Adrenal gland (tissue), 19 donors: Measurements from ENCODE around the gene KCTD11. TPM values are rescaled to one million over a fixed set of nuclear protein-coding genes. Genes with fewer than 3 reads are reported as not detected.

ENCODE experiments used
- DNase-seq, 7 donors: peaks; one replicate each; pipeline ENCODE4 v3.0.0-alpha.2; 2019 to 2020
- H3K27ac ChIP-seq, 5 donors: fragments of 200-600 bp; sonication (generic) in 4 of 5; 1 replicate in 3 of 5; 2 replicates in 2 of 5; pipeline versions ENCODE4 v1.5.1 to v1.8.0; 2016 to 2020; ENCODE audit warnings: mild to moderate bottlenecking in 1 of 5
- H3K27me3 ChIP-seq: fragments of 200-600 bp; 2 replicates; pipeline ENCODE4 v1.8.0; 2021
- H3K36me3 ChIP-seq, 2 donors: fragments of 200-600 bp; replicated peaks in 1 of 2; 1 replicate in 1 of 2; 2 replicates in 1 of 2; pipeline versions ENCODE4 v1.5.1 to v1.8.0; 2018 to 2022
- H3K4me1 ChIP-seq, 2 donors: fragments of 200-600 bp; replicated peaks in 1 of 2; 1 replicate in 1 of 2; 2 replicates in 1 of 2; pipeline versions ENCODE4 v1.5.1 to v1.8.0; 2018 to 2021
- H3K4me3 ChIP-seq, 4 donors: fragments of 200-600 bp; sonication (generic) in 3 of 4; one replicate each; pipeline ENCODE4 v1.5.1; 2016 to 2018
- H3K9me3 ChIP-seq, 3 donors: fragments of 200-600 bp; sonication (generic) in 1 of 3; replicated peaks in 1 of 3; 1 replicate in 2 of 3; 2 replicates in 1 of 3; pipeline versions ENCODE4 v1.5.1 to v1.8.0; 2016 to 2021
- POLR2A ChIP-seq, 2 donors: fragments of 450-650 bp; IDR thresholded peaks; one replicate each; pipeline ENCODE4 v1.6.1; 2017; ENCODE audit warnings: antibody characterized with exemption in 2 of 2, mild to moderate bottlenecking in 2 of 2, moderate library complexity in 1 of 2
- WGBS, 4 donors: extraction: QIAGEN DNeasy Blood & Tissue Kit in 2 of 4; methylation state at CpG; one replicate each; pipeline versions ENCODE4 v1.1.5 to v1.1.7; 2013 to 2017; 5-methylcytosine and 5-hydroxymethylcytosine counted together
- intact Hi-C, 2 donors: fragments of 100-400 bp; cut with DNase I; formaldehyde crosslinking; loops; one replicate each; pipeline versions ENCODE4 v1.14.1 to v1.15.0; 2022 to 2023
- long read RNA-seq, 10 donors: library from polyadenylated mRNA in 3 of 10; unstranded in 2 of 10; stranded (forward) in 1 of 10; transcript quantifications; one replicate each; pipeline ENCODE4 v2.0.0 and lab custom pipeline, GENCODE V29; 2021 to 2026
- polyA plus RNA-seq, 3 donors: library from polyadenylated mRNA; stranded (reverse); fragments of 200-250 nt in 2 of 3; fragments of 350-450 nt in 1 of 3; fragmentation: Illumina TruSeq in 1 of 3; extraction: RNeasy Lipid Tissue Mini Kit (QIAGEN cat#74804) in 1 of 3; gene quantifications; one replicate each; pipeline ENCODE4 v1.2.3, GENCODE V29; 2013 to 2014
- total RNA-seq, 9 donors: library from RNA; depleted of rRNA in 4 of 9; stranded (reverse); fragments of >200 nt in 4 of 9; fragments of 120-200 nt in 1 of 9; fragmentation: NEBNext Ultra II Directional in 1 of 9; extraction: Animal tissue kit (Norgen Biotek cat#: 25700) in 1 of 9; gene quantifications; one replicate each; pipeline versions ENCODE4 v1.1.0 to v1.2.4, GENCODE V29; 2013 to 2023
- TF ChIP-seq, protein P1 (sequence below), 6 experiments: fragments of 450-650 bp in 4 of 6; fragments of 200-600 bp in 2 of 6; sonication (generic) in 1 of 6; IDR thresholded peaks; 1 replicate in 5 of 6; 2 replicates in 1 of 6; pipeline versions ENCODE4 v1.5.1 to v1.8.0; 2016 to 2021; ENCODE audit warnings: antibody characterized with exemption in 6 of 6, mild to moderate bottlenecking in 2 of 6, moderate library complexity in 1 of 6
- donor health status: healthy with polysubstance abuse.
- donor health status: Bipolar disorder and iron deficiency.
- donor health status: DM: yes; HTN: yes; CAD: no.
- donor health status: DM: no; HTN: no; CAD: no.
- donor health status: DM: no; HTN: no; CAD: no.
- donor health status: DM: yes; HTN: yes; CAD: no.

KCTD11 gene
- 10 to 100 TPM in 6 of 9 donors, 1 to 10 TPM in 3; 6.8 to 13.8 (median 11.5) TPM for total RNA-seq
- 1 to 10 TPM; 5.2 to 10.0 (median 7.1) TPM for polyA plus RNA-seq
- long read RNA-seq, donor 1, transcript KCTD11-201 (1 exons, 2,783 nt) = major isoform, 12 of 14 reads
- long read RNA-seq, donor 1, partial matches to known transcripts = 0 of 14 reads
- long read RNA-seq, donor 1, other reads (novel, unspliced or antisense) = 0 of 14 reads
- long read RNA-seq, donor 2, transcript KCTD11-201 (1 exons, 2,783 nt) = major isoform, 16 of 17 reads
- long read RNA-seq, donor 2, partial matches to known transcripts = 0 of 17 reads
- long read RNA-seq, donor 2, other reads (novel, unspliced or antisense) = 0 of 17 reads
- long read RNA-seq, donor 3, transcript KCTD11-201 (1 exons, 2,783 nt) = major isoform, 10 of 11 reads
- long read RNA-seq, donor 3, partial matches to known transcripts = 0 of 11 reads
- long read RNA-seq, donor 3, other reads (novel, unspliced or antisense) = 0 of 11 reads
- long read RNA-seq, donor 4, partial matches to known transcripts = 0 of 3 reads
- long read RNA-seq, donor 4, other reads (novel, unspliced or antisense) = 0 of 3 reads
- long read RNA-seq, donor 5, transcript KCTD11-201 (1 exons, 2,783 nt) = major isoform, 29 of 45 reads
- long read RNA-seq, donor 5, transcript KCTD11-202 (1 exons, 3,051 nt) = minor isoform, 16 of 45 reads
- long read RNA-seq, donor 5, partial matches to known transcripts = 0 of 45 reads
- long read RNA-seq, donor 5, other reads (novel, unspliced or antisense) = 0 of 45 reads
- long read RNA-seq, donor 6, partial matches to known transcripts = 0 of 2 reads
- long read RNA-seq, donor 6, other reads (novel, unspliced or antisense) = 0 of 2 reads
- long read RNA-seq, donor 7, transcript KCTD11-201 (1 exons, 2,783 nt) = major isoform, 9 of 10 reads
- long read RNA-seq, donor 7, partial matches to known transcripts = 0 of 10 reads
- long read RNA-seq, donor 7, other reads (novel, unspliced or antisense) = 0 of 10 reads
- long read RNA-seq, donor 8, transcript KCTD11-201 (1 exons, 2,783 nt) = major isoform, 15 of 17 reads
- long read RNA-seq, donor 8, partial matches to known transcripts = 0 of 17 reads
- long read RNA-seq, donor 8, other reads (novel, unspliced or antisense) = 0 of 17 reads
- long read RNA-seq, donor 9, transcript KCTD11-202 (1 exons, 3,051 nt) = minor isoform, 5 of 13 reads
- long read RNA-seq, donor 9, transcript KCTD11-201 (1 exons, 2,783 nt) = major isoform, 8 of 13 reads
- long read RNA-seq, donor 9, partial matches to known transcripts = 0 of 13 reads
- long read RNA-seq, donor 9, other reads (novel, unspliced or antisense) = 0 of 13 reads
- long read RNA-seq, donor 10, transcript KCTD11-201 (1 exons, 2,783 nt) = major isoform, 15 of 15 reads
- long read RNA-seq, donor 10, partial matches to known transcripts = 0 of 15 reads
- long read RNA-seq, donor 10, other reads (novel, unspliced or antisense) = 0 of 15 reads

DNA sequence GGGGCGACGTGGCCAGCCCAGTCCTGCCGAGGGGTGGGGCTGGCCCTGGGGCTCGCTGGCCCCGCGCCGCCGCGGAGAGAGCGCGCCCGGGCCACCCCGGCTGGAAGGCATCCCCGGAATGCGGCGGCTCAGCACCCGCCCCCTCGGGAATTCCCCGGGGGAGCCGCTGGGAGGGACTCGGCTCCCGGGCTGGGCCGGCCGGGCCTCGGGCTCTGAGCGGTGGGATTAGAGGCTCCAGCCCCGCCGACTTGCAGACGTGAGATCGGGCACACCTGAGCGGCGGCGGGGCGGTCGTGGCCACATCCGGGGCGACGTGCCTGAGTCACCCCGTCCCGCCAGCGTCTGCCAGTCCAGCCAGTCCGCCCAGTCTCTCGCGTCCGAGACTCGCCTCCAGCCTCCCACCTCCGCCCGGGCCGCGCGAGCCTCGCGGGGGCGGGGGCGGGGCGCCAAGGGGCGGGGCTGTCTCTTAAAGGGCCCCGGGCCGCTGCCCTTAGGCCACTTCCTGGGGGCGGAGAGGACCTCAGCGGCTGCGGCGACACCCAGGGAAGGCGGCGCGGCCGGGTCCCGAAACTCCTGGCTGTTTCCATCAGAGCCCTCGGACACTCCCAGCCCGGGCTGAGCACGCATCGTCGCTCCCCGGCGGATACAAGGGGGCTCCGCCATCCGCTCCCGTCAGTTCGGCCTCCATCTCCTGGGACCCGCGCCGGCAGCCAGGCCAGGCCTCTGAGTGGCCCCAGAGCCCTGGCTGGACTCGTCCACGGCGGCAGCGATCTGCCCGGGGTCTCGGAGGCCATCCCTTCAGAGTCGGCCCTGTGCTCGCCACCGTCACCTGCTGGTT lies at the start of gene KCTD11:
KCTD11 (plus strand) TSS at position 498 of the 838 bp plus-strand sequence.
- peaks cover 21 to 39% of the 10 kb centered on the region in 2 donors for H3K4me1 ChIP-seq
- H3K4me3 ChIP-seq = peak within 1 kb of the TSS in 3 of 4 donors; percentile 47 to 78 (median 68)
- intact Hi-C loops = loop anchor here (10.0 kb wide), 2 partner anchors 203 to 213 kb away; partner anchors contain the start of genes SENP3 (in 1 of the 2) and TNFSF13 (in 1 of the 2)
- peak within 1 kb of the TSS; percentile 95 to 99 (median 98) for H3K27ac ChIP-seq
- H3K36me3 ChIP-seq = no peaks in the 10 kb centered on the region
- H3K9me3 ChIP-seq = no peaks in the 10 kb centered on the region
- WGBS, 4 donors = 0 to 2% (median 1%) methylated on average over 5 to 91 of the region's 91 CpGs
- peak; percentile 90 to 94 (median 92) for DNase-seq
- H3K27me3 ChIP-seq = no peaks in the 10 kb centered on the region
- peak in 1 of 2 donors; percentile 82 for TF ChIP-seq POLR2A (IDR thresholded peaks at IDR 0.05)
- TF ChIP-seq, protein P1, sequence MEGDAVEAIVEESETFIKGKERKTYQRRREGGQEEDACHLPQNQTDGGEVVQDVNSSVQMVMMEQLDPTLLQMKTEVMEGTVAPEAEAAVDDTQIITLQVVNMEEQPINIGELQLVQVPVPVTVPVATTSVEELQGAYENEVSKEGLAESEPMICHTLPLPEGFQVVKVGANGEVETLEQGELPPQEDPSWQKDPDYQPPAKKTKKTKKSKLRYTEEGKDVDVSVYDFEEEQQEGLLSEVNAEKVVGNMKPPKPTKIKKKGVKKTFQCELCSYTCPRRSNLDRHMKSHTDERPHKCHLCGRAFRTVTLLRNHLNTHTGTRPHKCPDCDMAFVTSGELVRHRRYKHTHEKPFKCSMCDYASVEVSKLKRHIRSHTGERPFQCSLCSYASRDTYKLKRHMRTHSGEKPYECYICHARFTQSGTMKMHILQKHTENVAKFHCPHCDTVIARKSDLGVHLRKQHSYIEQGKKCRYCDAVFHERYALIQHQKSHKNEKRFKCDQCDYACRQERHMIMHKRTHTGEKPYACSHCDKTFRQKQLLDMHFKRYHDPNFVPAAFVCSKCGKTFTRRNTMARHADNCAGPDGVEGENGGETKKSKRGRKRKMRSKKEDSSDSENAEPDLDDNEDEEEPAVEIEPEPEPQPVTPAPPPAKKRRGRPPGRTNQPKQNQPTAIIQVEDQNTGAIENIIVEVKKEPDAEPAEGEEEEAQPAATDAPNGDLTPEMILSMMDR (IDR thresholded peaks at IDR 0.05) = peak in 2 of 6 experiments; percentile 17 to 47

DNA sequence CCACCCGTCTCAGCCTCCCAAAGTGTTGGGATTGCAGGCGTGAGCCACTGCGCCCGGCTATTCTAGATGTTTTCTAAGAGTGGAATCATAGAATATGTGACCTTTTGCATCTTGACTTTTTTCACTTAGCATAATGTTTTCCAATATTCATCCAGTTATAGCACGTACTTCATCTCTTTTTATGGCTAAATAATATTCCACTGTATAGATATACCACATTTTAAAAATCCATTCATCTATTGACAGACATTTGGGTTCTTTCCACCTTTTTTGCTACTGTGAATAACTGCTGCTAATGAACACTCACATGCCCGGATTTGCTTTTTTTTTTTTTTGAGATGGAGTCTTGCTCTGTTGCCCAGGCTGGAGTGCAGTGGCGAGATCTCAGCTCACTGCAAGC lies 47.8 kb upstream of the KCTD11 start:
- intact Hi-C loops = loop anchor here in 1 of 2 donors (5.0 kb wide), 1 partner anchor 42 kb away; the partner anchor contains the start of gene CLDN7
- Histone ChIP-seq H3K27me3 (no peaks in the 10 kb centered on the region), H3K4me1 (peaks cover 3% of the 10 kb centered on the region in 2 donors), H3K27ac (no peak overlapping the region), H3K4me3 (no peak overlapping the region), H3K9me3 (no peaks in the 10 kb centered on the region), H3K36me3 (no peaks in the 10 kb centered on the region)
- no peak for DNase-seq
- no peak for TF ChIP-seq POLR2A (IDR thresholded peaks at IDR 0.05)
- TF ChIP-seq, protein P1 (IDR thresholded peaks at IDR 0.05) = no peak
- WGBS, 4 donors = 89 to 95% (median 93%) methylated on average over 7 of the region's 7 CpGs

DNA sequence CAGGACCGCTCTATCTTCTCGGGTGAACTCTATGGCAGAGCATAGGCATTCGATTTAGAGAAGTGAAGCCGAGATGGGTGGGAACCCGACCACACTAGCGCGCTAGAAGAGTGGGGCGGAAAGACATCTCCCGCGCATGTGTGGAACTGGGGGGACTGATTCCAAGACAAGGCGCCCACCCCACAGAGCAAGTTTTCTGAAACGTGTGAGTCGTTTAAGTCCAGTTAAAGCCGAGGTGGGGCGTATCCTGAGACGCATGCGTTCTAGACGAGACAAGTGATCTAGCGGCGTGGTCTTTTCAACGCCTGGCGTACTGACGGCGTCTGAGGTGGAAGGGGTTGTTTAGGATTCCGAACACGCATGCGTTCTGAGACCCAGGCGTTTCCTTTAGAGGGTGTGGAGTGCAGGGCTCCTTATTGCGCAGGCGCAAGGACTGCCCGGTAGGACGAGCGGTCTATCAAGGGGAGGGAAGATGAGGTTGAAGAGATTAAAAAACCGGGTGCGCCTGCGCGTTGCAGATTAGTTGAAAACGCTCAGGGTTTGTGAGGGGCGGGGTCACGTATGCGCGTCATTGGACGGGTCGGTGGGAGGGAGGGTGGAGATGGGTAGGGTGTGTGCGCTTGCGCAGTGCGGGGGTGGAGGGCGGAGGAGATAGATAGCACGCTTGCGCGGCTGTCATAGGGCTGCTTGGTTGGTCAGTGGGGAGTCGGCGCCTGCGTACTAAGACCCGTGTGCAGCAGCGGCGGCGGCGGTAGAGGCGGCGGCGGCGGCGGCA lies 44.9 kb upstream of the KCTD11 start, which contains the start of gene EIF5A:
EIF5A (plus strand) TSS at position 718 of the 775 bp plus-strand sequence. CDS start 2,008 bp downstream, outside the sequence.
- peaks cover 9 to 30% of the 10 kb centered on the region in 2 donors for H3K4me1 ChIP-seq
- H3K9me3 ChIP-seq = no peaks in the 10 kb centered on the region
- 0% methylated on average over 35 to 64 of the region's 64 CpGs for WGBS, 4 donors
- peak within 1 kb of the TSS; percentile 97 to 100 (median 99) for H3K27ac ChIP-seq
- H3K27me3 ChIP-seq = no peaks in the 10 kb centered on the region
- TF ChIP-seq, protein P1 (IDR thresholded peaks at IDR 0.05) = no peak
- TF ChIP-seq POLR2A (IDR thresholded peaks at IDR 0.05) = peak; percentile 95 to 97
- H3K36me3 ChIP-seq = peaks cover 0 to 27% of the 10 kb centered on the region in 2 donors
- DNase-seq = peak; percentile 100
- peak within 1 kb of the TSS; percentile 78 to 98 (median 86) for H3K4me3 ChIP-seq
- intact Hi-C loops = no loop called here
